ENCODE data around the gene NLRC5. TPM values are rescaled to one million over a fixed set of nuclear protein-coding genes. Genes with fewer than 3 reads are reported as not detected.

NLRC5 gene
- total RNA-seq, 1 experiment from 2014 or later, result 2.4 TPM

DNA sequence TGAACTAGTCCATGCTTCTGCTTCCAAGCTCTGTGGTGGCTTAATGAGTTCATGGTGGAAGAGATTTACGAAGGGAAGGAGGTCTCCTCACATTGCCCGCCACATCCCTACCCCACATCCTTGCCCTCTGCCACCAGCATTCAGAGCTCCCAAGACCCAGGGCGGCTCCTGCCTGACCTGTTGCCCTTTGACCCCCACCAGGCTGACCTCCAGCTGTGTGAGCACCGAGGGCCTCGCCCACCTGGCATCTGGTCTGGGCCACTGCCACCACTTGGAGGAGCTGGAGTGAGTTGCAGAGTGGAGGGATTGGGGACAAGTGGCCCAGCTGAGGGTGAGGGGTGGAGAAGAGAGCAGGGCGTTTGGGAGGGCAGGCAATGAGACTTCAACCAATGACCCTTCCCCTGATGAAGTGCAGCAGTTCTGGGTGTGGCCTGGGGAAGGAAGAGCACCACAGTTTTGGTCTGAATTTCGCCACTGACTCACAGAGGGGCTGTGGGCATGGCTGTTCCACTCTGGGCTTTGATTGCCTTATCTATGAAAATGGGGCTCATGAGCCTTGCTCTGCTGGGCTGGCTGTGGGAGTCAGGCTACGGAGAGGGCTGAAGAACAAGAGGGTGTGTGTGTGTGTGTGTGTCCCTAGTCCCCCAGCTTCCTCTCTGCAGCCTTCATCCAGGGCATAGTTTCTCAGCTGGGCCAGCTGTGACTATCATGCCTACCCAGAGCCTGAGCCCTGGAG lies 80.4 kb downstream of the NLRC5 start:
- no peaks in the 10 kb centered on the region for H3K9me3 ChIP-seq (ENCODE audit: control insufficient read depth, low read depth, low read length)
- no peak overlapping the region for H2BK120ac ChIP-seq (ENCODE audit: low read depth, low read length, poor library complexity, severe bottlenecking)
- H4K5ac ChIP-seq (ENCODE audit: insufficient read length, low read depth, low read length), result no peak overlapping the region
- no peak overlapping the region for H2BK15ac ChIP-seq (ENCODE audit: low read depth, low read length)
- H3K14ac ChIP-seq (ENCODE audit: insufficient read depth, low read length), result no peak overlapping the region; the same call in 1 of the 2 replicates
- H3K79me2 ChIP-seq (ENCODE audit: insufficient read depth, low read length), result no peaks in the 10 kb centered on the region
- no peak overlapping the region for H3K4me2 ChIP-seq (ENCODE audit: insufficient read depth, insufficient read length, low read length)
- H2BK20ac ChIP-seq (ENCODE audit: low read depth, low read length, poor library complexity, severe bottlenecking), result no peak overlapping the region
- H2AFZ ChIP-seq (ENCODE audit: low read length), result no peak overlapping the region
- Mint-ChIP-seq H3K9me3 (no peaks in the 10 kb centered on the region), H3K36me3 (ENCODE audit: insufficient read depth in 1 of 3, low read depth in 3 of 3) (no peaks in the 10 kb centered on the region), H3K27me3 (ENCODE audit: low read depth) (peaks cover 9% of the 10 kb centered on the region), H3K27ac (no peak overlapping the region; a peak in 1 of 7 replicates), H3K4me1 (peaks cover 0 to 9% of the 10 kb centered on the region in 2 experiments; a peak in 1 of 4 replicates), H3K4me3 (no peak overlapping the region)
- no peaks in the 10 kb centered on the region for H3K79me1 ChIP-seq (ENCODE audit: insufficient read depth, low read depth, low read length, poor library complexity, severe bottlenecking)
- no CpG with 5 or more reads among the region's 8 CpGs for WGBS (ENCODE audit: extremely low coverage, insufficient read length, low lambda C conversion rate)
- H3T11ph ChIP-seq (ENCODE audit: low read length), result no peak overlapping the region
- H3K56ac ChIP-seq (ENCODE audit: insufficient read length, low read depth, low read length), result no peak overlapping the region
- no peak for DNase-seq
- H3K27ac ChIP-seq (ENCODE audit: insufficient read length, low read depth, low read length), result no peak overlapping the region
- TF ChIP-seq, protein P1, sequence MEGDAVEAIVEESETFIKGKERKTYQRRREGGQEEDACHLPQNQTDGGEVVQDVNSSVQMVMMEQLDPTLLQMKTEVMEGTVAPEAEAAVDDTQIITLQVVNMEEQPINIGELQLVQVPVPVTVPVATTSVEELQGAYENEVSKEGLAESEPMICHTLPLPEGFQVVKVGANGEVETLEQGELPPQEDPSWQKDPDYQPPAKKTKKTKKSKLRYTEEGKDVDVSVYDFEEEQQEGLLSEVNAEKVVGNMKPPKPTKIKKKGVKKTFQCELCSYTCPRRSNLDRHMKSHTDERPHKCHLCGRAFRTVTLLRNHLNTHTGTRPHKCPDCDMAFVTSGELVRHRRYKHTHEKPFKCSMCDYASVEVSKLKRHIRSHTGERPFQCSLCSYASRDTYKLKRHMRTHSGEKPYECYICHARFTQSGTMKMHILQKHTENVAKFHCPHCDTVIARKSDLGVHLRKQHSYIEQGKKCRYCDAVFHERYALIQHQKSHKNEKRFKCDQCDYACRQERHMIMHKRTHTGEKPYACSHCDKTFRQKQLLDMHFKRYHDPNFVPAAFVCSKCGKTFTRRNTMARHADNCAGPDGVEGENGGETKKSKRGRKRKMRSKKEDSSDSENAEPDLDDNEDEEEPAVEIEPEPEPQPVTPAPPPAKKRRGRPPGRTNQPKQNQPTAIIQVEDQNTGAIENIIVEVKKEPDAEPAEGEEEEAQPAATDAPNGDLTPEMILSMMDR (conservative IDR thresholded peaks at IDR 0.05), result no peak
- H3K27me3 ChIP-seq (ENCODE audit: insufficient read depth, low read length), result no peaks in the 10 kb centered on the region
- no peak overlapping the region for H4K8ac ChIP-seq (replicated peaks; ENCODE audit: insufficient read length, low read depth, low read length)
- H3K4ac ChIP-seq (ENCODE audit: low read depth, low read length), result no peak overlapping the region
- no peak overlapping the region for H2AK5ac ChIP-seq (ENCODE audit: insufficient read length, low read length)
- no peak overlapping the region for H2BK5ac ChIP-seq (ENCODE audit: insufficient read length, low read length)
- no peaks in the 10 kb centered on the region for H4K20me1 ChIP-seq (ENCODE audit: control insufficient read depth, insufficient read depth, insufficient read length)
- H3K23me2 ChIP-seq (ENCODE audit: insufficient read length, low read depth, low read length, poor library complexity, severe bottlenecking), result no peaks in the 10 kb centered on the region
- no peak overlapping the region for H3K18ac ChIP-seq (ENCODE audit: insufficient read length, low read depth, low read length)
- no peak overlapping the region for H2BK12ac ChIP-seq (ENCODE audit: insufficient read length, low read depth, low read length)
- no peak overlapping the region for H3K23ac ChIP-seq (ENCODE audit: insufficient read length, low read depth, low read length)
- H3K9ac ChIP-seq (ENCODE audit: extremely low read depth, insufficient read length, low read length), result no peak overlapping the region
- no peak overlapping the region for H4K91ac ChIP-seq (ENCODE audit: insufficient read length, low read depth, low read length)
- H3K4me1 ChIP-seq (ENCODE audit: insufficient read depth, low read length), result no peaks in the 10 kb centered on the region

Data from H9 (cell line).